Measurements from ENCODE around the gene MSL1.

The MSL1 gene

GRCh38 chr17:40105861-40106759, 15.7 kb upstream of the MSL1 start:
- DNase-seq (ENCODE audit: low read depth) = no peak

- DNase-seq (ENCODE audit: low read depth) = no peak
These were observed 14.8 kb upstream of the MSL1 start for GRCh38 chr17:40106760-40107521.

GRCh38 chr17:40107522-40108174, 14.1 kb upstream of the MSL1 start:
- DNase-seq (ENCODE audit: low read depth) = no peak

- no peak for DNase-seq (ENCODE audit: low read depth)
These were observed 12.6 kb upstream of the MSL1 start for GRCh38 chr17:40108970-40109824.

- DNase-seq (ENCODE audit: low read depth) = no peak
These were observed 11.5 kb upstream of the MSL1 start for GRCh38 chr17:40110026-40110845.

- no peak for DNase-seq (ENCODE audit: low read depth)
These were observed 10.3 kb upstream of the MSL1 start for GRCh38 chr17:40111221-40112128.

- no peak for DNase-seq (ENCODE audit: low read depth)
These were observed 9.5 kb upstream of the MSL1 start for GRCh38 chr17:40112191-40112711.

- no peak for DNase-seq (ENCODE audit: low read depth)
These were observed 9.1 kb upstream of the MSL1 start for GRCh38 chr17:40112718-40113109.

GRCh38 chr17:40113110-40113906, 8.5 kb upstream of the MSL1 start:
- DNase-seq (ENCODE audit: low read depth) = peak; percentile 82

- DNase-seq (ENCODE audit: low read depth) = no peak
These were observed 7.9 kb upstream of the MSL1 start for GRCh38 chr17:40113907-40114245.

GRCh38 chr17:40115101-40115436, 6.7 kb upstream of the MSL1 start:
- DNase-seq (ENCODE audit: low read depth) = no peak

GRCh38 chr17:40122136-40122998, 596 bp downstream of the MSL1 start:
- DNase-seq (ENCODE audit: low read depth) = no peak

GRCh38 chr17:40122999-40123810, 1.4 kb downstream of the MSL1 start:
- no peak for DNase-seq (ENCODE audit: low read depth)

- no peak for DNase-seq (ENCODE audit: low read depth)
These were observed 2.0 kb downstream of the MSL1 start for GRCh38 chr17:40123811-40124114.

- no peak for DNase-seq (ENCODE audit: low read depth)
These were observed 2.7 kb downstream of the MSL1 start for GRCh38 chr17:40124279-40125141.

- DNase-seq (ENCODE audit: low read depth) = no peak
These were observed 7.7 kb downstream of the MSL1 start for GRCh38 chr17:40129498-40129897.
